Measurements from ENCODE around the gene SLC4A1AP. TPM values are rescaled to one million over a fixed set of nuclear protein-coding genes. Genes with fewer than 3 reads are reported as not detected.

Gene SLC4A1AP
- total RNA-seq, 1 experiment from 2014 or later: 19.8 TPM

DNA sequence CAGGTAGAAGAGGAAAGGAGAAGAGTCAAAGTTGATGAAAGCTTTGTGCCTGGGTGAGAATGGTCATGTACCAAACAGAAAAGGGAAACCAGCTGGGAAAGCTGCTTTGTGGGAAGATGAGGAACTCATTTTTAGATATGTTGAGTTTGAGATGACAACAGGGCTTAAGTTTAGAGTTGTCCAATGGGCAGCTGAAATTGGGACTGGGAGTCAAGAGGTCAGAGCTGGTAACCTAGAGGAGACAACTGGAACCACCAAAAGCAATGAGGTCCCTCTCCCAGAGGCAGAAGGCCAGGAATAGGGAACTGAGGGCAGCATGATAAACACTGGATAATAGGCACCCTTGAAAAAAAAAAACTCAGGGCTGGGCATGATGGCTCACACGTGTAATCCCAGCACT lies 48.8 kb downstream of the SLC4A1AP start:
- POLR2A ChIA-PET: no interaction called here
- RAD21 ChIA-PET (ENCODE audit: low non-redundant PET in 1 of 2, low total read pairs in 2 of 2, uncharacterized antibody in 2 of 2, unreplicated experiment in 2 of 2): no interaction called here
- Histone ChIP-seq H3K4me3 (replicated peaks in 1 of 2; ENCODE audit: low read depth in 1 of 2, low read length in 2 of 2) (no peak overlapping the region), H3K79me2 (ENCODE audit: insufficient read depth, low read length) (no peaks in the 10 kb centered on the region), H3K4me2 (ENCODE audit: low read length) (no peak overlapping the region), H3K9me2 (ENCODE audit: insufficient read depth) (no peaks in the 10 kb centered on the region), H4K20me1 (ENCODE audit: insufficient read depth) (no peaks in the 10 kb centered on the region), H3K9ac (ENCODE audit: low read length) (no peak overlapping the region), H3K9me3 (ENCODE audit: control insufficient read depth in 1 of 2, insufficient read depth in 1 of 2, low read depth in 1 of 2, low read length in 2 of 2) (no peaks in the 10 kb centered on the region), H2AFZ (ENCODE audit: low read depth, low read length, poor library complexity, severe bottlenecking) (no peak overlapping the region), H3K27me3 (ENCODE audit: insufficient read depth, low read length) (no peaks in the 10 kb centered on the region), H3K4me1 (ENCODE audit: control insufficient read depth in 1 of 2, insufficient read depth in 2 of 2, low read length in 2 of 2) (peaks cover 8 to 45% of the 10 kb centered on the region in 2 experiments), H3K36me3 (ENCODE audit: control insufficient read depth in 1 of 2, insufficient read depth in 2 of 2, low read length in 2 of 2) (no peaks in the 10 kb centered on the region), H3K27ac (ENCODE audit: low read depth, low read length) (no peak overlapping the region)
- no TSS peak for BruUV-seq (replicated peaks)
- TF ChIP-seq RAD21 (IDR thresholded peaks at IDR 0.05; ENCODE audit: low read depth): no peak
- no peak for TF ChIP-seq JUND (IDR thresholded peaks at IDR 0.05)
- TF ChIP-seq CEBPB (IDR thresholded peaks at IDR 0.05; ENCODE audit: low read depth): no peak
- TF ChIP-seq SRF (IDR thresholded peaks at IDR 0.05; ENCODE audit: low read depth): no peak
- DNase-seq (ENCODE audit: low read depth, low spot score): no peak
- CTCF ChIA-PET: interaction anchor here (1.6 to 1.9 kb wide), 2 partner anchors 9 to 29 kb away, joined by 3 to 5 read pairs; no protein-coding TSS in a partner anchor
- intact Hi-C loops (cut with micrococcal nuclease): no loop called here
- no peak for ATAC-seq

DNA sequence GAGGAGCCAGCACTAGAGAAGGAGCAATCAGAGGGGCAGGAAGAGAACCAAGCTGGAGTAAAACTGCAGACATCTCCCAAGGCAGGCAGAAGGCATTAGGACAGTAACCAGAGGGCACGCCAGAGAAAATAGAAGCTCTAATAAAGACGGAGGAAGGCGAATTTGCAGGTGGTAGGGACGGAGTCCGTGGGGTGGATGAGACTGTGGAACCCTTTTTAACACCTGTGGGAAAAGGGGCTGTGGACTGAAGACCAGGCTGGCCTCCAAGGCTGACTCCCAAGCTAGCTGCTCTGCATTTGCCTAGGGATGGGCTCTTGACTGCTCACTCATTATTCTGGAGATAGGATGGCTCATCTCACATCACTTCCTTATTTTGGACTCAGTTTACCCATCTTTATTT lies 49.5 kb downstream of the SLC4A1AP start:
- H3K4me2 ChIP-seq (ENCODE audit: low read length): no peak overlapping the region
- no peaks in the 10 kb centered on the region for H3K27me3 ChIP-seq (ENCODE audit: insufficient read depth, low read length)
- DNase-seq (ENCODE audit: low read depth, low spot score): no peak
- intact Hi-C loops (cut with micrococcal nuclease): no loop called here
- CTCF ChIA-PET: interaction anchor here (1.6 to 1.9 kb wide), 2 partner anchors 9 to 30 kb away, joined by 3 to 5 read pairs; no protein-coding TSS in a partner anchor
- no peaks in the 10 kb centered on the region for H4K20me1 ChIP-seq (ENCODE audit: insufficient read depth)
- peaks cover 8 to 45% of the 10 kb centered on the region in 2 experiments for H3K4me1 ChIP-seq (ENCODE audit: control insufficient read depth in 1 of 2, insufficient read depth in 2 of 2, low read length in 2 of 2)
- RAD21 ChIA-PET (ENCODE audit: low non-redundant PET in 1 of 2, low total read pairs in 2 of 2, uncharacterized antibody in 2 of 2, unreplicated experiment in 2 of 2): no interaction called here
- no peak overlapping the region for H3K9ac ChIP-seq (ENCODE audit: low read length)
- POLR2A ChIA-PET: no interaction called here
- ATAC-seq: no peak
- no peaks in the 10 kb centered on the region for H3K9me3 ChIP-seq (ENCODE audit: control insufficient read depth in 1 of 2, insufficient read depth in 1 of 2, low read depth in 1 of 2, low read length in 2 of 2)
- no peak overlapping the region for H2AFZ ChIP-seq (ENCODE audit: low read depth, low read length, poor library complexity, severe bottlenecking)
- H3K9me2 ChIP-seq (ENCODE audit: insufficient read depth): no peaks in the 10 kb centered on the region
- no peaks in the 10 kb centered on the region for H3K79me2 ChIP-seq (ENCODE audit: insufficient read depth, low read length)
- no peak overlapping the region for H3K4me3 ChIP-seq (replicated peaks in 1 of 2; ENCODE audit: low read depth in 1 of 2, low read length in 2 of 2)
- no peak overlapping the region for H3K27ac ChIP-seq (ENCODE audit: low read depth, low read length)
- BruUV-seq (replicated peaks): no TSS peak
- no peaks in the 10 kb centered on the region for H3K36me3 ChIP-seq (ENCODE audit: control insufficient read depth in 1 of 2, insufficient read depth in 2 of 2, low read length in 2 of 2)
- no peak for TF ChIP-seq FOSL1 (IDR thresholded peaks at IDR 0.05; ENCODE audit: low read depth)
- TF ChIP-seq SIN3A (IDR thresholded peaks at IDR 0.05; ENCODE audit: low read depth): no peak
- TF ChIP-seq, protein P1, sequence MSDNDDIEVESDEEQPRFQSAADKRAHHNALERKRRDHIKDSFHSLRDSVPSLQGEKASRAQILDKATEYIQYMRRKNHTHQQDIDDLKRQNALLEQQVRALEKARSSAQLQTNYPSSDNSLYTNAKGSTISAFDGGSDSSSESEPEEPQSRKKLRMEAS (IDR thresholded peaks at IDR 0.05): no peak
- no peak for TF ChIP-seq ZFX (IDR thresholded peaks at IDR 0.05)
- no peak for TF ChIP-seq EZH2 (IDR thresholded peaks at IDR 0.05)
- no peak for TF ChIP-seq CEBPB (IDR thresholded peaks at IDR 0.05; ENCODE audit: low read depth)
- TF ChIP-seq, protein P2, sequence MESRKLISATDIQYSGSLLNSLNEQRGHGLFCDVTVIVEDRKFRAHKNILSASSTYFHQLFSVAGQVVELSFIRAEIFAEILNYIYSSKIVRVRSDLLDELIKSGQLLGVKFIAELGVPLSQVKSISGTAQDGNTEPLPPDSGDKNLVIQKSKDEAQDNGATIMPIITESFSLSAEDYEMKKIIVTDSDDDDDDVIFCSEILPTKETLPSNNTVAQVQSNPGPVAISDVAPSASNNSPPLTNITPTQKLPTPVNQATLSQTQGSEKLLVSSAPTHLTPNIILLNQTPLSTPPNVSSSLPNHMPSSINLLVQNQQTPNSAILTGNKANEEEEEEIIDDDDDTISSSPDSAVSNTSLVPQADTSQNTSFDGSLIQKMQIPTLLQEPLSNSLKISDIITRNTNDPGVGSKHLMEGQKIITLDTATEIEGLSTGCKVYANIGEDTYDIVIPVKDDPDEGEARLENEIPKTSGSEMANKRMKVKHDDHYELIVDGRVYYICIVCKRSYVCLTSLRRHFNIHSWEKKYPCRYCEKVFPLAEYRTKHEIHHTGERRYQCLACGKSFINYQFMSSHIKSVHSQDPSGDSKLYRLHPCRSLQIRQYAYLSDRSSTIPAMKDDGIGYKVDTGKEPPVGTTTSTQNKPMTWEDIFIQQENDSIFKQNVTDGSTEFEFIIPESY (IDR thresholded peaks at IDR 0.05; ENCODE audit: extremely low read depth, insufficient replicate concordance, low read length): no peak
- no peak for TF ChIP-seq TCF7L2 (IDR thresholded peaks at IDR 0.05; ENCODE audit: borderline replicate concordance, extremely low read depth, insufficient read depth, insufficient read length)
- TF ChIP-seq, protein P3, sequence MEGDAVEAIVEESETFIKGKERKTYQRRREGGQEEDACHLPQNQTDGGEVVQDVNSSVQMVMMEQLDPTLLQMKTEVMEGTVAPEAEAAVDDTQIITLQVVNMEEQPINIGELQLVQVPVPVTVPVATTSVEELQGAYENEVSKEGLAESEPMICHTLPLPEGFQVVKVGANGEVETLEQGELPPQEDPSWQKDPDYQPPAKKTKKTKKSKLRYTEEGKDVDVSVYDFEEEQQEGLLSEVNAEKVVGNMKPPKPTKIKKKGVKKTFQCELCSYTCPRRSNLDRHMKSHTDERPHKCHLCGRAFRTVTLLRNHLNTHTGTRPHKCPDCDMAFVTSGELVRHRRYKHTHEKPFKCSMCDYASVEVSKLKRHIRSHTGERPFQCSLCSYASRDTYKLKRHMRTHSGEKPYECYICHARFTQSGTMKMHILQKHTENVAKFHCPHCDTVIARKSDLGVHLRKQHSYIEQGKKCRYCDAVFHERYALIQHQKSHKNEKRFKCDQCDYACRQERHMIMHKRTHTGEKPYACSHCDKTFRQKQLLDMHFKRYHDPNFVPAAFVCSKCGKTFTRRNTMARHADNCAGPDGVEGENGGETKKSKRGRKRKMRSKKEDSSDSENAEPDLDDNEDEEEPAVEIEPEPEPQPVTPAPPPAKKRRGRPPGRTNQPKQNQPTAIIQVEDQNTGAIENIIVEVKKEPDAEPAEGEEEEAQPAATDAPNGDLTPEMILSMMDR (IDR thresholded peaks at IDR 0.05 in 2 of 3, conservative IDR thresholded peaks at IDR 0.05 in 1 of 3; ENCODE audit: borderline replicate concordance in 1 of 3, insufficient read depth in 1 of 3, low read depth in 2 of 3, low read length in 2 of 3): no peak
- TF ChIP-seq SP1 (IDR thresholded peaks at IDR 0.05; ENCODE audit: low read depth): no peak
- TF ChIP-seq POLR2AphosphoS5 (IDR thresholded peaks at IDR 0.05; ENCODE audit: low read depth, low read length): no peak
- TF ChIP-seq CBX3 (IDR thresholded peaks at IDR 0.05; ENCODE audit: low read depth): no peak
- no peak for TF ChIP-seq JUND (IDR thresholded peaks at IDR 0.05)
- TF ChIP-seq RAD21 (IDR thresholded peaks at IDR 0.05; ENCODE audit: low read depth): no peak

All from HCT116 (cell line).